Osteocyte (in vitro differentiated cells): ENCODE data around the gene XRCC3. TPM values are rescaled to one million over a fixed set of nuclear protein-coding genes. Genes with fewer than 3 reads are reported as not detected.

Experiments
- DNase-seq: peaks from one replicate; pipeline ENCODE4 v3.0.0; 2021; ENCODE audit warnings: mixed read lengths; ENCODE audit not compliant: unreplicated experiment; ENCODE audit errors: extremely low spot score
- H3K27ac Mint-ChIP-seq: one replicate; pipeline ENCODE4 v1.8.0; 2021; ENCODE audit warnings: mild to moderate bottlenecking, mixed read lengths; ENCODE audit not compliant: unreplicated experiment
- H3K27me3 Mint-ChIP-seq: one replicate; pipeline ENCODE4 v1.8.0; 2021; ENCODE audit warnings: mixed read lengths; ENCODE audit not compliant: unreplicated experiment
- H3K36me3 Mint-ChIP-seq: one replicate; pipeline ENCODE4 v1.8.0; 2021; ENCODE audit warnings: mixed read lengths; ENCODE audit not compliant: unreplicated experiment
- H3K4me1 Mint-ChIP-seq: one replicate; pipeline ENCODE4 v1.8.0; 2021; ENCODE audit warnings: mixed read lengths; ENCODE audit not compliant: unreplicated experiment
- H3K4me3 Mint-ChIP-seq: one replicate; pipeline ENCODE4 v1.8.0; 2021; ENCODE audit warnings: mild to moderate bottlenecking, moderate library complexity, mixed read lengths; ENCODE audit not compliant: unreplicated experiment
- H3K9me3 Mint-ChIP-seq: one replicate; pipeline ENCODE4 v1.8.0; 2021; ENCODE audit warnings: mixed read lengths; ENCODE audit not compliant: unreplicated experiment
- total RNA-seq: library from RNA; stranded (reverse); gene quantifications from 2 replicates; pipeline ENCODE4 v1.2.1, GENCODE V29; 2021
- TF ChIP-seq, protein P1 (sequence below): fragments of 200-600 bp; sonication (generic); IDR thresholded peaks from 2 replicates; pipeline ENCODE4 v1.5.0; 2021; ENCODE audit warnings: antibody characterized with exemption, mild to moderate bottlenecking, moderate library complexity

The XRCC3 gene
- total RNA-seq, 1 donor from 2014 or later: 7.5 TPM

DNA sequence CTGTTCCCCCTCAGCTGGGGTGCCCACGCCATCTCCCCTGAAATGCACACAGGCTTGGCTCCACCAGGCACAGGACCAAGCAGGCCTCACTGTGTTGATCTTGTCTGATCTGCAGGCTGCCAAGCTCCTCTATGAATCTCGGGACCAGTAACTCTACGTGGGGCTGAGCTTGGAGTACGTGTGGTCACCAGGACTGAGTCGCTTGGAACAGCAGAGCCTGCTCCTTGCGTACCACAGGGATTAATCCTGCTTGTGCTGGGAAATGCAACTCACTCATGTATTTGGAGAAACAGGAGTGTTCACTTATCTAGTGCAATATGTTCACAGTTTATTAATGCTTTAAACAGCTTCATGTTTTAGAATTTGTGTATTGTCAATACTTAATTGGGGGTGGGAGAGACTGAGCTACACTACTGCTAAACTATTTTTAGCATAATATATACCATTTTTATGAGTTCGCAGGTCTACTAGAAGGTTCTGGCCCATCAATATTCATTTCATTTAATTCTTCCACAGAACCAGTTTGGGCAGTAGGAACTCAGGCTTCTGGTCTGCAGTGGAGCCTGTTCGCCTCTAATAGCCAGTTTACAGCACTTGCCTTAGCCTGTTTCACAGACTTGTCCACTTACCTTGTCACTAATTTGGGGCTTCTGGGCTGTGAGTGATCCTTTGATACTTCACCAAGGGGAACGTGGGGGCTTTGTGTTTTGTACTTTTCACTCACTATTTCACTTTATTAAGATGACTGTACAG lies 17.8 kb upstream of the XRCC3 start:
- TF ChIP-seq, protein P1, sequence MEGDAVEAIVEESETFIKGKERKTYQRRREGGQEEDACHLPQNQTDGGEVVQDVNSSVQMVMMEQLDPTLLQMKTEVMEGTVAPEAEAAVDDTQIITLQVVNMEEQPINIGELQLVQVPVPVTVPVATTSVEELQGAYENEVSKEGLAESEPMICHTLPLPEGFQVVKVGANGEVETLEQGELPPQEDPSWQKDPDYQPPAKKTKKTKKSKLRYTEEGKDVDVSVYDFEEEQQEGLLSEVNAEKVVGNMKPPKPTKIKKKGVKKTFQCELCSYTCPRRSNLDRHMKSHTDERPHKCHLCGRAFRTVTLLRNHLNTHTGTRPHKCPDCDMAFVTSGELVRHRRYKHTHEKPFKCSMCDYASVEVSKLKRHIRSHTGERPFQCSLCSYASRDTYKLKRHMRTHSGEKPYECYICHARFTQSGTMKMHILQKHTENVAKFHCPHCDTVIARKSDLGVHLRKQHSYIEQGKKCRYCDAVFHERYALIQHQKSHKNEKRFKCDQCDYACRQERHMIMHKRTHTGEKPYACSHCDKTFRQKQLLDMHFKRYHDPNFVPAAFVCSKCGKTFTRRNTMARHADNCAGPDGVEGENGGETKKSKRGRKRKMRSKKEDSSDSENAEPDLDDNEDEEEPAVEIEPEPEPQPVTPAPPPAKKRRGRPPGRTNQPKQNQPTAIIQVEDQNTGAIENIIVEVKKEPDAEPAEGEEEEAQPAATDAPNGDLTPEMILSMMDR: no peak
- Mint-ChIP-seq H3K4me3 (no peak overlapping the region), H3K36me3 (peaks cover 21% of the 10 kb centered on the region), H3K27me3 (no peaks in the 10 kb centered on the region), H3K27ac (no peak overlapping the region), H3K4me1 (peaks cover 3% of the 10 kb centered on the region), H3K9me3 (no peaks in the 10 kb centered on the region)
- DNase-seq: no peak

DNA sequence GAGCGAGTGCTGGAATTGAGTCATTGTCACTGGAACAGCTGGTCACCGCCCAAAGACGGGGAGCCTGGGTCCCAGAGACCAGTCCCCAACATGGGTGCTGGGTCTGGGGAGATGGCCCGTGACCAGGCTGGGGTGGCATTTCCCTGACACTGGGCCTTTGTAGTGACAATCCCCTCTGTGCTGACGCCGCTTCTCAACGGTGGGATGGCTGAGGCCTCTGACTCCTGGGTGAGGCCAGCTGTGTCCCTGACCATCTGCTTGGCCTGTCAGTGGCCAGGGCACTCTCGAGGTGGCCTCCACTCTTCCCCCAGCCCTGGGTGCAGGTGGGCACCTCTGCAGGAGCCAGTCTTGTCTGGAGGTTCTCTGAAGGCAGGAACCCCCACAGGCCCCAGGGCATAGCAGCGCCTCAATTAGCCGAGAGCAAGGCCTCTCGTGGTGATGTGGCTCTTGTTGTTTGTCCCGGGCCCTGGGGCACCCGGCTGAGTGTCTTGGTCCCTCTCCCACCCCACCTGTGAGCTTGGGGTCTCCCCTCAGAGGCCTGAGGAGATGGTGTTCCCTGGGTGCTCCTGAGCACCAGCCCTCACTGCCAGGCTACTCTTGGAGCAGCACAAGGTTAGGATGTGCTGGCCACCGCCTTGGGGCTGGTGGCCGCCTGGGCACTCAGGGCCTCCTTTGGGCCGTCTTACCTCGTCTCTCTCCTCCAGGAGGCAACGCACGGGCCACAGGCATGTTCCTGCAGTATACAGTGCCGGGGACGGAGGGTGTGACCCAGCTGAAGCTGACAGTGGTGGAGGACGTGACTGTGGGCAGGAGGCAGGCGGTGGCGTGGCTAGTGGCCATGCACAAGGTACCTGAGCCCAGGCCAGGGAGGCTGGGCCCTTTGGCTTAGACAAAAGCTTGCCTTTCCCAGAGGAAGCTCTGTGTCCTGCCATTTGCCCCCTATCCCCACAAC lies 16.9 kb upstream of the XRCC3 start:
- Mint-ChIP-seq H3K27me3 (no peaks in the 10 kb centered on the region), H3K4me1 (peaks cover 3% of the 10 kb centered on the region), H3K9me3 (no peaks in the 10 kb centered on the region), H3K36me3 (peaks cover 20% of the 10 kb centered on the region), H3K4me3 (no peak overlapping the region), H3K27ac (no peak overlapping the region)
- TF ChIP-seq, protein P1: no peak
- DNase-seq: no peak

DNA sequence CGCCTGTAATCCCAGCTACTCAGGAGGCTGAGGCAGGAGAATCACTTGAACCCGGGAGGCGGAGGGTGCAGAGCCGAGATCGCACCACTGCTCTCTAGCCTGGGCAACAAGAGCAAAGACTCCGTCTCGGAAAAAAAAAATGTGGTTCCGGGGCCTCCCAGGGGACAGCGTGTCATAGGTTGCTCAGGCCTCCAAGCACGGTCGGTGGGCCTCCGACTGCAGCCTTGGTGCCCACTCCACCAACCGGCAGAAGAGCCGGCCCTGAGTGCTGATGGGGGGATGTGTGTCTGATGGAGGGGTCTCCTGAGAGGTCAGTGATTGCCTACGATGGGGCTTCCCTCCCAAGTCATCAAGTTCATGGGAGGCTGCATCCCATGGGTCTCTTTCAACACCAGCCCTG lies 16.2 kb upstream of the XRCC3 start:
- Mint-ChIP-seq H3K36me3 (peaks cover 18% of the 10 kb centered on the region), H3K4me1 (peaks cover 3% of the 10 kb centered on the region), H3K4me3 (no peak overlapping the region), H3K9me3 (no peaks in the 10 kb centered on the region), H3K27me3 (no peaks in the 10 kb centered on the region), H3K27ac (no peak overlapping the region)
- TF ChIP-seq, protein P1: no peak
- no peak for DNase-seq

DNA sequence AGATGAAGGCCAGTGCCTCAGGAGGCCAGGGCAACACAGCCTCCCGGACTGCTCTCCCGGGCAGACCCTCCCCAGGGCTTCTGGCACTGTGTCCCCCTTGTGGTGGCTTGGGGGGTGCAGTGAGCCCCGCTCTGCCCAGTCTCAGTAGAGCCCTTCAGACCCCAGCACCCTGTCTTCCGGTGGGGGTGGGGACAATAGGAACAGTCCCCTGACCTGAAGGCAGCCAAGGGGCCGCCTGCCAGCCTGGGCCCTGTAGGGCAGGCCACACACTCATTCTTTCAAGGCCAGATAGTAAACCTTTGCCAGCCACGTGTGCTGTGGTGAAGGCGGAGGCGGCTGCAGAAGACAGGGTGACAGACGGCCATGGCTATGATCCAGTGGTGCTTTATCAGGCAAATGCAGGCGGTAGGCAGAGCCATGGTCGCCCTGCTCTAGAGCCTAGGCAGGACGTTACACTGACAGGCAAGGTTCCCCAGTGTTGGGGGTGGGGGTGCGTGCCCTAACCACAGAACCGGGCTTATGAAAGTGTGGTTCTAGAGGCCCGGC lies 15.3 kb upstream of the XRCC3 start:
- H3K27ac Mint-ChIP-seq: no peak overlapping the region
- H3K4me3 Mint-ChIP-seq: no peak overlapping the region
- H3K36me3 Mint-ChIP-seq: peaks cover 18% of the 10 kb centered on the region
- peaks cover 3% of the 10 kb centered on the region for H3K4me1 Mint-ChIP-seq
- no peaks in the 10 kb centered on the region for H3K27me3 Mint-ChIP-seq
- H3K9me3 Mint-ChIP-seq: no peaks in the 10 kb centered on the region
- DNase-seq: no peak
- TF ChIP-seq, protein P1: no peak
